HepG2 (cell line): ENCODE measurements around the gene SLC5A3. TPM values are rescaled to one million over a fixed set of nuclear protein-coding genes. Genes with fewer than 3 reads are reported as not detected.

ENCODE experiments used
- ATAC-seq: fragments of 200-7000 bp; cut with Tn5 transposase; 3 replicates; pipeline ENCODE4 v1.9.1; 2020; ENCODE audit warnings: mild to moderate bottlenecking, moderate library complexity
- BruUV-seq: library from RNA; stranded (reverse); fragments of 400-500 nt; replicated peaks from 2 replicates; lab custom pipeline; 2021; lab: Mats Ljungman, UMichigan
- CTCF ChIA-PET: fragments of 300-600 bp; formaldehyde crosslinking; extraction: SDS; loops from one replicate; lab custom pipeline; 2021; ENCODE audit warnings: low total read pairs, inconsistent platforms, low intra/inter-chr PET ratio; lab: Yijun Ruan, JAX
- POLR2A ChIA-PET: fragments of 350-600 bp; sonication (Branson Sonifier 250); formaldehyde crosslinking; loops from one replicate; lab custom pipeline; 2020; ENCODE audit warnings: antibody characterized with exemption, inconsistent platforms; lab: Yijun Ruan, JAX
- DNase-seq: peaks from one replicate; pipeline ENCODE4 v3.0.0-alpha.2; 2015; ENCODE audit warnings: low spot score
- FAIRE-seq: peaks from 3 replicates; lab custom pipeline; 2011; peaks lifted over from hg19 to GRCh38; lab: Jason Lieb, UNC
- H2AFZ ChIP-seq: one replicate; pipeline ENCODE4 v1.6.1; 2011; ENCODE audit warnings: low read length, inconsistent platforms
- H3K27ac ChIP-seq: fragments of 300-600 bp; 3 replicates; pipeline ENCODE4 v1.8.0; 2011; ENCODE audit warnings: mixed run types, mild to moderate bottlenecking, mixed read lengths, low read length, inconsistent platforms; ENCODE audit not compliant: insufficient read depth; ENCODE audit errors: extremely low read length
- H3K27me3 ChIP-seq, 2 experiments: fragments of 200-600 bp in 1 of 2; 2 replicates in 1 of 2; 3 replicates in 1 of 2; pipeline versions ENCODE4 v1.6.0 to v1.8.0; 2011; ENCODE audit warnings: low read length in 2 of 2, mild to moderate bottlenecking in 2 of 2, moderate library complexity in 2 of 2, inconsistent platforms in 1 of 2; ENCODE audit not compliant: insufficient read depth in 2 of 2, control insufficient read depth in 1 of 2
- H3K36me3 ChIP-seq, 2 experiments: fragments of 200-600 bp in 1 of 2; replicated peaks in 1 of 2; 2 replicates in 1 of 2; 3 replicates in 1 of 2; pipeline versions ENCODE4 v1.5.1 to v1.8.0; 2011; ENCODE audit warnings: low read length in 2 of 2, inconsistent platforms in 1 of 2; ENCODE audit not compliant: insufficient read depth in 2 of 2, control insufficient read depth in 1 of 2
- H3K4me1 ChIP-seq: 2 replicates; pipeline ENCODE4 v1.5.1; 2012; ENCODE audit warnings: low read length, inconsistent platforms; ENCODE audit not compliant: insufficient read depth
- H3K4me2 ChIP-seq: 2 replicates; pipeline ENCODE4 v1.6.0; 2011; ENCODE audit warnings: low read depth, low read length, inconsistent platforms
- H3K4me3 ChIP-seq, 3 experiments: fragments of 200-600 bp in 1 of 3; sonication (generic), shearing (Covaris generic) in 1 of 3; replicated peaks in 1 of 3; 2 replicates each; pipeline ENCODE4 v1.5.1; 2011 to 2016; ENCODE audit warnings: low read length in 3 of 3, inconsistent platforms in 2 of 3, low read depth in 2 of 3, mild to moderate bottlenecking in 2 of 3, control low read depth in 1 of 3, mixed read lengths in 1 of 3; ENCODE audit not compliant: insufficient read depth in 1 of 3
- H3K79me2 ChIP-seq: one replicate; pipeline ENCODE4 v1.6.1; 2011; ENCODE audit warnings: low read length, inconsistent platforms; ENCODE audit not compliant: insufficient read depth
- H3K9ac ChIP-seq: 2 replicates; pipeline ENCODE4 v1.6.0; 2011; ENCODE audit warnings: mild to moderate bottlenecking, low read depth, low read length, inconsistent platforms; ENCODE audit not compliant: insufficient read depth
- H3K9me3 ChIP-seq: 2 replicates; pipeline ENCODE4 v1.5.1; 2012; ENCODE audit warnings: mild to moderate bottlenecking, low read length
- H4K20me1 ChIP-seq: 2 replicates; pipeline ENCODE4 v1.6.0; 2011; ENCODE audit warnings: inconsistent platforms, mild to moderate bottlenecking, low read length, moderate library complexity; ENCODE audit not compliant: insufficient read depth
- BCL6 ChIP-seq: IDR thresholded peaks from 2 replicates; pipeline ENCODE4 v1.6.1; 2016; ENCODE audit warnings: missing genetic modification reagents, missing compliant biosample characterization
- CEBPB ChIP-seq: IDR thresholded peaks from 2 replicates; pipeline ENCODE4 v1.6.1; 2011; ENCODE audit warnings: low read depth, low read length, improper control_type of control experiment, borderline replicate concordance
- CREB1 ChIP-seq, 2 experiments: fragments of 450-650 bp in 1 of 2; IDR thresholded peaks; 2 replicates each; pipeline ENCODE4 v1.6.1; 2016 to 2017; ENCODE audit warnings: control low read depth in 1 of 2, mild to moderate bottlenecking in 1 of 2, missing compliant biosample characterization in 1 of 2, missing genetic modification characterization in 1 of 2
- GATAD2A ChIP-seq: IDR thresholded peaks from 2 replicates; pipeline ENCODE4 v1.6.1; 2016
- HMG20B ChIP-seq: conservative IDR thresholded peaks from 2 replicates; pipeline ENCODE4 v1.6.1; 2016; ENCODE audit warnings: missing genetic modification reagents, missing compliant biosample characterization
- MEIS2 ChIP-seq: sonication (generic); formaldehyde crosslinking; IDR thresholded peaks from 2 replicates; pipeline ENCODE4 v1.9.0; 2021; ENCODE audit warnings: mild to moderate bottlenecking, missing genetic modification reagents
- NCOA2 ChIP-seq: sonication (generic); formaldehyde crosslinking; IDR thresholded peaks from 2 replicates; pipeline ENCODE4 v1.8.0; 2022; ENCODE audit warnings: inconsistent platforms
- NKX3-1 ChIP-seq: sonication (generic); formaldehyde crosslinking; IDR thresholded peaks from 2 replicates; pipeline ENCODE4 v1.5.0; 2020; ENCODE audit warnings: missing genetic modification reagents
- NR2C2 ChIP-seq: sonication (generic); formaldehyde crosslinking; IDR thresholded peaks from 2 replicates; pipeline ENCODE4 v1.4.0; 2020; ENCODE audit warnings: missing genetic modification reagents, mild to moderate bottlenecking, moderate library complexity, borderline replicate concordance
- NR2F6 ChIP-seq, 2 experiments: IDR thresholded peaks; 2 replicates each; pipeline ENCODE4 v1.6.1; 2016; ENCODE audit warnings: antibody characterized with exemption in 1 of 2, mild to moderate bottlenecking in 1 of 2
- RARA ChIP-seq: IDR thresholded peaks from 2 replicates; pipeline ENCODE4 v1.6.1; 2016; ENCODE audit warnings: missing genetic modification reagents, missing compliant biosample characterization
- SOX13 ChIP-seq, 3 experiments: fragments of 450-650 bp in 1 of 3; sonication (generic) in 1 of 3; formaldehyde crosslinking in 1 of 3; IDR thresholded peaks in 2 of 3; conservative IDR thresholded peaks in 1 of 3; 2 replicates each; pipeline versions ENCODE4 v1.5.0 to v1.6.1; 2016 to 2020; ENCODE audit warnings: antibody characterized with exemption in 1 of 3, mild to moderate bottlenecking in 1 of 3, missing compliant biosample characterization in 1 of 3, missing genetic modification reagents in 1 of 3, moderate library complexity in 1 of 3
- SOX5 ChIP-seq: IDR thresholded peaks from 2 replicates; pipeline ENCODE4 v1.6.1; 2016; ENCODE audit warnings: borderline replicate concordance
- SOX6 ChIP-seq, 2 experiments: fragments of 450-650 bp in 1 of 2; sonication (generic) in 1 of 2; formaldehyde crosslinking in 1 of 2; IDR thresholded peaks; 2 replicates each; pipeline versions ENCODE4 v1.4.0 to v1.6.1; 2017 to 2020; ENCODE audit warnings: antibody characterized with exemption in 1 of 2, mild to moderate bottlenecking in 1 of 2, missing genetic modification reagents in 1 of 2
- SRF ChIP-seq: IDR thresholded peaks from 2 replicates; pipeline ENCODE4 v1.6.1; 2011; ENCODE audit warnings: mild to moderate bottlenecking, low read depth, low read length, moderate library complexity
- ZNF652 ChIP-seq: IDR thresholded peaks from 2 replicates; pipeline ENCODE4 v1.6.1; 2016; ENCODE audit warnings: low read depth, borderline replicate concordance
- ZNF747 ChIP-seq: sonication (generic); formaldehyde crosslinking; IDR thresholded peaks from 2 replicates; pipeline ENCODE4 v1.8.1; 2023; ENCODE audit warnings: missing genetic modification reagents, mild to moderate bottlenecking, borderline replicate concordance
- WGBS: methylation state at CpG from one replicate; pipeline ENCODE4 v1.1.6; 2017; ENCODE audit warnings: low lambda C conversion rate; 5-methylcytosine and 5-hydroxymethylcytosine counted together
- in situ Hi-C: cut with HindIII; loops from 2 replicates; pipeline ENCODE4 v1.10.0; 2017; ENCODE audit warnings: low pct_unique_long_range_greater_than_20kb; ENCODE audit not compliant: extremely low pct_ligation_motif_present
- intact Hi-C: fragments of 100-400 bp; cut with micrococcal nuclease; formaldehyde crosslinking; loops from one replicate; pipeline ENCODE4 v1.10.0; 2022; ENCODE audit not compliant: unreplicated experiment
- polyA plus RNA-seq, 8 experiments: library from polyadenylated mRNA; depleted of rRNA in 3 of 8; stranded (reverse) in 7 of 8; unstranded in 1 of 8; fragments of >200 nt; fragmentation: Illumina TruSeq in 4 of 8; extraction: Trizol in 4 of 8; gene quantifications; 2 replicates each; pipeline versions ENCODE4 v1.2.1 to v1.2.3, GENCODE V29; 2011 to 2016; ENCODE audit warnings: low read depth in 4 of 8, missing spikeins in 1 of 8, mixed read lengths in 1 of 8; ENCODE audit not compliant: insufficient read depth in 1 of 8
- total RNA-seq, 5 experiments: library from RNA; depleted of rRNA; stranded (reverse); fragments of >200 nt; fragmentation: Illumina TruSeq; extraction: Trizol; gene quantifications; 2 replicates each; pipeline ENCODE4 v1.2.3, GENCODE V29; 2016; ENCODE audit warnings: low read depth in 1 of 5
- TF ChIP-seq, protein P1 (sequence below): IDR thresholded peaks from 2 replicates; pipeline ENCODE4 v1.4.0; 2020; ENCODE audit warnings: mild to moderate bottlenecking, missing genetic modification reagents
- TF ChIP-seq, protein P2 (sequence below): sonication (generic); formaldehyde crosslinking; IDR thresholded peaks from 2 replicates; pipeline ENCODE4 v1.8.1; 2023; ENCODE audit warnings: mild to moderate bottlenecking, moderate library complexity, missing genetic modification reagents

Gene SLC5A3
- total and polyA plus RNA-seq, 2 of the 13 experiments (the other 11 are each of a cell fraction or from before 2014, with no cell fraction given), result 5.6 to 11.2 TPM

DNA sequence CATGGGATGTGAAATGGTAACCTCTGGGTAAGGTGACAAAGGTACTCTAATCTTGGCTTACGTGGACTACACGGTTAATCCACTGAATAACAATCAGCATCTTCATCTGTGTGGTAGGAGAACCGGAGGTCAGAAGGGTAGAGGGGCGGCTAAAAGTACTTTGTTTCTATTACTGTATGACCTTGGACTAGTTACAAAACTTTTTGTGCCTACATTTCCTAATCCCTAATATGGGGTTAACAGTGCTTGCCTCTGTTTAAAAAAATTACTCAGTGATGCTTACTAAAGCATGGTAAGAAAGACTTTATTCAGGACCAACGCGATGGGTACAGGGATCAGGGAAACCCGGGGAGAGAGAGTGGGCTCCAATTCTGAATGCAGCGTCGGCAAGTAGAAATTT is 1.7 kb upstream of the SLC5A3 start:
- under 1% methylated on average over 9 of the region's 9 CpGs for WGBS
- ATAC-seq (peak; percentile 14), FAIRE-seq (no peak), DNase-seq (peak; percentile 58)
- Histone ChIP-seq H3K4me1 (peaks cover 48% of the 10 kb centered on the region), H3K4me3 (0 out of 6 replicates have a peak overlapping the region, but pooled peaks of 1 of the 3 experiments have one; percentile 41), H3K9ac (0 out of 2 replicates have a peak overlapping the region, but pooled peaks have one; percentile 19), H3K4me2 (peak overlapping the region; percentile 65), H2AFZ (peak overlapping the region; percentile 85), H3K36me3 (no peaks in the 10 kb centered on the region), H3K27me3 (0 out of 5 replicates have a peak, but pooled peaks cover 0 to 12% of the 10 kb centered on the region in 2 experiments), H4K20me1 (peaks cover 7% of the 10 kb centered on the region), H3K9me3 (no peaks in the 10 kb centered on the region), H3K79me2 (peaks cover 12% of the 10 kb centered on the region), H3K27ac (no peak overlapping the region)
- in situ Hi-C loops (loop anchor here (5.0 to 10.0 kb wide), 2 partner anchors 133 to 149 kb away; no protein-coding TSS in a partner anchor), intact Hi-C loops (loop anchor here (2.0 to 5.0 kb wide), 2 partner anchors 149 to 277 kb away; no protein-coding TSS in a partner anchor)
- ChIA-PET POLR2A (no interaction called here), CTCF (no interaction called here)
- no TSS peak for BruUV-seq
- TF ChIP-seq SOX5, result 0 out of 2 replicates have a peak, but pooled peaks have one; percentile 17
- peak; percentile 32 for TF ChIP-seq NR2C2 (CRISPR knock-in tag)
- no peak for TF ChIP-seq NR2F6 (IDR thresholded peaks at IDR 0.05)
- TF ChIP-seq NR2F6 (CRISPR knock-in tag; IDR thresholded peaks at IDR 0.05), result 0 out of 2 replicates have a peak, but pooled peaks have one; percentile 10
- peak; percentile 71 for TF ChIP-seq GATAD2A (CRISPR knock-in tag)
- TF ChIP-seq ZNF747, result no peak
- peak; percentile 45; the same call in 1 of the 2 replicates for TF ChIP-seq ZNF652 (CRISPR knock-in tag)
- no peak for TF ChIP-seq NKX3-1
- TF ChIP-seq CEBPB, result peak; percentile 20; the same call in 1 of the 2 replicates
- peak; percentile 72; the same call in 1 of the 2 replicates for TF ChIP-seq SRF
- TF ChIP-seq NCOA2 (CRISPR knock-in tag), result peak; percentile 42; the same call in 1 of the 2 replicates
- TF ChIP-seq RARA (CRISPR knock-in tag), result peak; percentile 56
- TF ChIP-seq, protein P1, sequence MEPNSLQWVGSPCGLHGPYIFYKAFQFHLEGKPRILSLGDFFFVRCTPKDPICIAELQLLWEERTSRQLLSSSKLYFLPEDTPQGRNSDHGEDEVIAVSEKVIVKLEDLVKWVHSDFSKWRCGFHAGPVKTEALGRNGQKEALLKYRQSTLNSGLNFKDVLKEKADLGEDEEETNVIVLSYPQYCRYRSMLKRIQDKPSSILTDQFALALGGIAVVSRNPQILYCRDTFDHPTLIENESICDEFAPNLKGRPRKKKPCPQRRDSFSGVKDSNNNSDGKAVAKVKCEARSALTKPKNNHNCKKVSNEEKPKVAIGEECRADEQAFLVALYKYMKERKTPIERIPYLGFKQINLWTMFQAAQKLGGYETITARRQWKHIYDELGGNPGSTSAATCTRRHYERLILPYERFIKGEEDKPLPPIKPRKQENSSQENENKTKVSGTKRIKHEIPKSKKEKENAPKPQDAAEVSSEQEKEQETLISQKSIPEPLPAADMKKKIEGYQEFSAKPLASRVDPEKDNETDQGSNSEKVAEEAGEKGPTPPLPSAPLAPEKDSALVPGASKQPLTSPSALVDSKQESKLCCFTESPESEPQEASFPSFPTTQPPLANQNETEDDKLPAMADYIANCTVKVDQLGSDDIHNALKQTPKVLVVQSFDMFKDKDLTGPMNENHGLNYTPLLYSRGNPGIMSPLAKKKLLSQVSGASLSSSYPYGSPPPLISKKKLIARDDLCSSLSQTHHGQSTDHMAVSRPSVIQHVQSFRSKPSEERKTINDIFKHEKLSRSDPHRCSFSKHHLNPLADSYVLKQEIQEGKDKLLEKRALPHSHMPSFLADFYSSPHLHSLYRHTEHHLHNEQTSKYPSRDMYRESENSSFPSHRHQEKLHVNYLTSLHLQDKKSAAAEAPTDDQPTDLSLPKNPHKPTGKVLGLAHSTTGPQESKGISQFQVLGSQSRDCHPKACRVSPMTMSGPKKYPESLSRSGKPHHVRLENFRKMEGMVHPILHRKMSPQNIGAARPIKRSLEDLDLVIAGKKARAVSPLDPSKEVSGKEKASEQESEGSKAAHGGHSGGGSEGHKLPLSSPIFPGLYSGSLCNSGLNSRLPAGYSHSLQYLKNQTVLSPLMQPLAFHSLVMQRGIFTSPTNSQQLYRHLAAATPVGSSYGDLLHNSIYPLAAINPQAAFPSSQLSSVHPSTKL (CRISPR knock-in tag), result peak; percentile 56
- TF ChIP-seq SOX6 (IDR thresholded peaks at IDR 0.05), result no peak
- 0 out of 2 replicates have a peak, but pooled peaks have one; percentile 13 for TF ChIP-seq SOX6 (CRISPR knock-in tag; IDR thresholded peaks at IDR 0.05)
- peak; percentile 76 for TF ChIP-seq BCL6 (CRISPR knock-in tag)
- no peak for TF ChIP-seq HMG20B (CRISPR knock-in tag)
- TF ChIP-seq, protein P2, sequence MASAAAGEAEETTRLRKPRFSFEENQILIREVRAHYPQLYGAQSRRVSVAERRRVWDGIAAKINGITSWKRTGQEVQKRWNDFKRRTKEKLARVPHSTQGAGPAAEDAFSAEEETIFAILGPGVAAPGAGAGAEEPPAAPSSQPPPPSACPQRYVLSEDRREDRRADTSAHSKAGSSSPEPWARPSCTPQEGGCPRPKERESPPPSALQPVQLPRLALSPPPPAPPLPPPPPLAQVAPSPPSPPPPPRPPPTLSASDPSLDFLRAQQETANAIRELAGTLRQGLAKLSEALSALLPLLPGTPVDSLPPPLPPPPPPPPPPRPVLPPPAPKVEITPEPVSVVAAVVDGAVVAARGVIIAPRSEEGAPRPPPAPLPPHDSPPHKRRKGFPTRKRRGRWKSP (CRISPR knock-in tag), result 0 out of 2 replicates have a peak, but pooled peaks have one; percentile 24
- no peak for TF ChIP-seq SOX13 (IDR thresholded peaks at IDR 0.05)
- TF ChIP-seq SOX13 (CRISPR knock-in tag; conservative IDR thresholded peaks at IDR 0.05 in 1 of 2, IDR thresholded peaks at IDR 0.05 in 1 of 2), result peak in 1 of 2 experiments; percentile 51; a peak in 2 of 4 replicates
- TF ChIP-seq CREB1 (IDR thresholded peaks at IDR 0.05), result no peak
- TF ChIP-seq CREB1 (CRISPR knock-in tag; IDR thresholded peaks at IDR 0.05), result peak; percentile 33; the same call in 1 of the 2 replicates
- no peak for TF ChIP-seq MEIS2 (CRISPR knock-in tag)
